HCT116 (cell line): ENCODE data around the gene TMTC3. TPM values are rescaled to one million over a fixed set of nuclear protein-coding genes. Genes with fewer than 3 reads are reported as not detected.
"Not testable (repeated sequence)": the region's sequence is repeated elsewhere in the genome, so short reads cannot be mapped to it uniquely, and the experiment has no call there.

Experiments
- ATAC-seq: fragments of 200-7000 bp; cut with Tn5 transposase; 2 replicates; pipeline ENCODE4 v1.9.1; 2020; ENCODE audit warnings: mild to moderate bottlenecking, moderate library complexity
- BruUV-seq: library from RNA; stranded (reverse); fragments of 400-500 nt; replicated peaks from 2 replicates; lab custom pipeline; 2021; lab: Mats Ljungman, UMichigan
- CTCF ChIA-PET: fragments of 300-600 bp; sonication (Branson Sonifier 250); formaldehyde crosslinking; loops from one replicate; lab custom pipeline; 2021; ENCODE audit warnings: antibody characterized with exemption; lab: Charles Lee
- POLR2A ChIA-PET: fragments of 300-600, 350-600 bp; sonication (Branson Sonifier 250); formaldehyde crosslinking; loops from one replicate; lab custom pipeline; 2021; ENCODE audit warnings: antibody characterized with exemption; lab: Charles Lee
- RAD21 ChIA-PET, 2 experiments: fragments of 300-600 bp; sonication (Branson Sonifier 250); formaldehyde crosslinking; loops; one replicate each; lab custom pipeline; 2023; ENCODE audit warnings: low total read pairs in 2 of 2; ENCODE audit not compliant: uncharacterized antibody in 2 of 2, unreplicated experiment in 2 of 2, low non-redundant PET in 1 of 2; lab: Charles Lee
- DNase-seq: peaks from one replicate; pipeline ENCODE4 v3.0.0-alpha.2; 2010; ENCODE audit warnings: low read depth, low spot score
- H2AFZ ChIP-seq: fragments of 200-600 bp; shearing (Covaris generic), sonication (generic); 2 replicates; pipeline ENCODE4 v1.6.1; 2017; ENCODE audit warnings: low read depth, mixed run types, mixed read lengths, antibody characterized with exemption, low read length; ENCODE audit not compliant: poor library complexity, severe bottlenecking
- H3K27ac ChIP-seq: 2 replicates; pipeline ENCODE4 v1.5.1; 2012; ENCODE audit warnings: low read depth, low read length
- H3K27me3 ChIP-seq: fragments of 200-600 bp; sonication (generic); 2 replicates; pipeline ENCODE4 v1.6.1; 2016; ENCODE audit warnings: mixed run types, low read length, mixed read lengths; ENCODE audit not compliant: insufficient read depth
- H3K36me3 ChIP-seq, 2 experiments: fragments of 200-500 bp in 1 of 2; fragments of 200-600 bp in 1 of 2; sonication (Bioruptor generic) in 1 of 2; sonication (generic) in 1 of 2; 2 replicates each; pipeline versions ENCODE4 v1.5.1 to v1.6.1; 2014 to 2016; ENCODE audit warnings: low read length in 2 of 2, inconsistent platforms in 1 of 2, mixed read lengths in 1 of 2, mixed run types in 1 of 2; ENCODE audit not compliant: insufficient read depth in 2 of 2, control insufficient read depth in 1 of 2
- H3K4me1 ChIP-seq, 2 experiments: fragments of 200-600 bp in 1 of 2; sonication (generic) in 1 of 2; 2 replicates each; pipeline versions ENCODE4 v1.5.1 to v1.6.1; 2012 to 2017; ENCODE audit warnings: low read length in 2 of 2, inconsistent platforms in 1 of 2, mild to moderate bottlenecking in 1 of 2, mixed read lengths in 1 of 2, mixed run types in 1 of 2, moderate library complexity in 1 of 2; ENCODE audit not compliant: insufficient read depth in 2 of 2, control insufficient read depth in 1 of 2
- H3K4me2 ChIP-seq: fragments of 200-600 bp; sonication (generic); 2 replicates; pipeline ENCODE4 v1.6.1; 2017; ENCODE audit warnings: mixed run types, low read length, mixed read lengths
- H3K4me3 ChIP-seq, 2 experiments: fragments of 200-600 bp in 1 of 2; sonication (generic) in 1 of 2; replicated peaks in 1 of 2; 2 replicates each; pipeline ENCODE4 v1.5.1; 2011 to 2016; ENCODE audit warnings: low read length in 2 of 2, control low read depth in 1 of 2, low read depth in 1 of 2, mild to moderate bottlenecking in 1 of 2, mixed read lengths in 1 of 2, mixed run types in 1 of 2
- H3K79me2 ChIP-seq: fragments of 200-600 bp; sonication (generic); 2 replicates; pipeline ENCODE4 v1.6.1; 2017; ENCODE audit warnings: mild to moderate bottlenecking, mixed run types, low read length, moderate library complexity, mixed read lengths; ENCODE audit not compliant: insufficient read depth
- H3K9ac ChIP-seq: fragments of 200-600 bp; sonication (generic); 2 replicates; pipeline ENCODE4 v1.6.1; 2016; ENCODE audit warnings: low read length, mixed read lengths
- H3K9me2 ChIP-seq: fragments of 200-600 bp; sonication (generic), shearing (Covaris generic); 2 replicates; pipeline ENCODE4 v1.6.1; 2017; ENCODE audit warnings: mixed run types, mild to moderate bottlenecking, moderate library complexity; ENCODE audit not compliant: insufficient read depth
- H3K9me3 ChIP-seq, 2 experiments: fragments of 200-500 bp in 1 of 2; fragments of 200-600 bp in 1 of 2; sonication (Bioruptor generic) in 1 of 2; sonication (generic) in 1 of 2; 2 replicates each; pipeline ENCODE4 v1.6.1; 2014 to 2017; ENCODE audit warnings: low read length in 2 of 2, mixed read lengths in 2 of 2, inconsistent platforms in 1 of 2, low read depth in 1 of 2, mild to moderate bottlenecking in 1 of 2, mixed run types in 1 of 2, moderate library complexity in 1 of 2; ENCODE audit not compliant: control insufficient read depth in 1 of 2, insufficient read depth in 1 of 2
- H4K20me1 ChIP-seq: fragments of 200-600 bp; sonication (generic), shearing (Covaris generic); 2 replicates; pipeline ENCODE4 v1.6.1; 2017; ENCODE audit warnings: mixed run types, mild to moderate bottlenecking, moderate library complexity; ENCODE audit not compliant: insufficient read depth
- CBX3 ChIP-seq: IDR thresholded peaks from 2 replicates; pipeline ENCODE4 v1.6.1; 2012; ENCODE audit warnings: low read depth
- EGR1 ChIP-seq: IDR thresholded peaks from 2 replicates; pipeline ENCODE4 v1.6.1; 2012; ENCODE audit warnings: low read depth
- POLR2AphosphoS5 ChIP-seq: IDR thresholded peaks from 2 replicates; pipeline ENCODE4 v1.6.1; 2011; ENCODE audit warnings: mild to moderate bottlenecking, low read depth, low read length, moderate library complexity
- SP1 ChIP-seq: IDR thresholded peaks from 2 replicates; pipeline ENCODE4 v1.6.1; 2012; ENCODE audit warnings: low read depth
- SRF ChIP-seq: IDR thresholded peaks from 2 replicates; pipeline ENCODE4 v1.6.1; 2012; ENCODE audit warnings: low read depth
- intact Hi-C: fragments of 100-400 bp; cut with micrococcal nuclease; formaldehyde crosslinking; loops from 2 replicates; pipeline ENCODE4 v1.10.0; 2022
- total RNA-seq: library from RNA; stranded (reverse); gene quantifications from one replicate; pipeline ENCODE4 v1.2.1, GENCODE V29; 2021; ENCODE audit not compliant: unreplicated experiment

TMTC3 gene
- total RNA-seq, 1 experiment from 2014 or later: 22.5 TPM

DNA sequence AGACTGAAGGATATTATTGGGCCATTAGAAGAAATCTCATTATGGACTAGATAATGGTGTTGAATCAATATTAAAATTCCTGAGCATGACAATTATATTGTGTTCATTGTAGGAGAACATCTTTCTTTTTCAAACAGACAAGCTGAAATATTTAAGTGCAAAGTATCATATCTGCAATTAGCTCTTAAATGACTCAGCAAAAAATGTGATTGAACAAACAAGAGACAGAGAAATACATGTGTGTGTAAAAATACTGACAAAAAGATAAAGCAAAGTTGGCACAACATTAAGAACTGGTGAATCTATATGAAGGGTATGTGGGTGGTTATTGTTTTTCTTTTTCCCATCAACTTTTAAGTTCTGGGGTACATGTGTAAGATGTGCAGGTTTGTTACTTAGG is 9.7 kb upstream of the TMTC3 start:
- no peaks in the 10 kb centered on the region for H3K9me3 ChIP-seq
- DNase-seq: no peak
- H3K9me2 ChIP-seq: no peaks in the 10 kb centered on the region
- H3K79me2 ChIP-seq: no peaks in the 10 kb centered on the region
- intact Hi-C loops: no loop called here
- no peaks in the 10 kb centered on the region for H3K4me1 ChIP-seq
- H3K4me2 ChIP-seq: no peak overlapping the region
- ChIA-PET RAD21 (no interaction called here), CTCF (no interaction called here), POLR2A (no interaction called here)
- no TSS peak for BruUV-seq
- H3K4me3 ChIP-seq: no peak overlapping the region
- no peak overlapping the region for H3K27ac ChIP-seq
- no peak overlapping the region for H3K9ac ChIP-seq
- no peaks in the 10 kb centered on the region for H3K27me3 ChIP-seq
- no peak overlapping the region for H2AFZ ChIP-seq
- TF ChIP-seq SRF (no peak), SP1 (no peak), CBX3 (no peak), POLR2AphosphoS5 (no peak), EGR1 (no peak)
- H3K36me3 ChIP-seq: peaks cover 5% of the 10 kb centered on the region in 2 experiments; a peak in 3 of 4 replicates
- no peak for ATAC-seq
- no peaks in the 10 kb centered on the region for H4K20me1 ChIP-seq

- H4K20me1 ChIP-seq, H3K4me1 ChIP-seq, H3K36me3 ChIP-seq, H3K4me3 ChIP-seq, BruUV-seq, H3K9ac ChIP-seq, RAD21 ChIA-PET, H2AFZ ChIP-seq, H3K9me3 ChIP-seq, POLR2A ChIA-PET, DNase-seq, H3K79me2 ChIP-seq, H3K27ac ChIP-seq, H3K4me2 ChIP-seq, CTCF ChIA-PET, H3K9me2 ChIP-seq, intact Hi-C loops, H3K27me3 ChIP-seq, ATAC-seq: not testable (repeated sequence)
Measured at GRCh38 chr12:88133181-88133580, 8.9 kb upstream of the TMTC3 start.

DNA sequence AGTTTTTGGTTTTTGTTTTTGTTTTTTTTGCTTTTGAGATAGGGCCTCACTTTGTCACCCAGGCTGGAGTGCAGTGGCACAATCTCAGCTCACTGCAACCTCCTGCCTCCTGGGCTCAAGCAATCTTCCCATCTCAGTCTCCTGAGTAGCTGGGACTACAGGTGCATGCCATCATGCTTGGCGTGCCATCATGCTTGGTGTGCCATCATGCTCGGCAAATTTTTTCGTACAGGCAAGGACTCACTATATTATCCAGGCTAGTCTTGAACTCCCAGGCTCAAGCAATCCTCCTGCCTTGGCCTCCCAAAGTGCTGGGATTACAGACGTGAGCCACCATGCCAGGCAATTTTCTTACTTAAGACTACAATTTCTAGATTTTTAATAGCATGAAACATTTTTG is 2.4 kb upstream of the TMTC3 start:
- H3K79me2 ChIP-seq: peaks cover 24% of the 10 kb centered on the region
- H3K27me3 ChIP-seq, POLR2A ChIA-PET, BruUV-seq, H3K9me3 ChIP-seq, H3K9ac ChIP-seq, H4K20me1 ChIP-seq, ATAC-seq, H3K27ac ChIP-seq, H3K36me3 ChIP-seq, H3K4me1 ChIP-seq, DNase-seq, H3K4me3 ChIP-seq, H3K9me2 ChIP-seq, H3K4me2 ChIP-seq, H2AFZ ChIP-seq, intact Hi-C loops, CTCF ChIA-PET, RAD21 ChIA-PET: not testable (repeated sequence)
